CD14-positive monocyte (primary cell): ENCODE data around the gene ZNF782. TPM values are rescaled to one million over a fixed set of nuclear protein-coding genes. Genes with fewer than 3 reads are reported as not detected.

Experiments
- DNase-seq, 3 donors: peaks; one replicate each; pipeline ENCODE4 v3.0.0-alpha.2; 2011 to 2022
- H2AFZ ChIP-seq: 2 replicates; pipeline ENCODE4 v1.6.0; 2012; ENCODE audit warnings: mild to moderate bottlenecking, low read depth, low read length, inconsistent platforms; ENCODE audit not compliant: insufficient read depth, poor library complexity, severe bottlenecking
- H3K27ac ChIP-seq, 2 donors: 1 replicate in 1 of 2; 2 replicates in 1 of 2; pipeline ENCODE4 v1.5.1; 2012 to 2013; ENCODE audit warnings: low read length in 2 of 2, control low read depth in 1 of 2, inconsistent platforms in 1 of 2, low read depth in 1 of 2, mild to moderate bottlenecking in 1 of 2
- H3K27me3 ChIP-seq, 2 donors: one replicate each; pipeline versions ENCODE4 v1.6.0 to v1.6.1; 2011 to 2013; ENCODE audit warnings: low read length in 2 of 2; ENCODE audit not compliant: control insufficient read depth in 2 of 2, insufficient read depth in 2 of 2
- H3K36me3 ChIP-seq, 2 donors: replicated peaks in 1 of 2; 1 replicate in 1 of 2; 2 replicates in 1 of 2; pipeline versions ENCODE4 v1.5.1 to v1.6.1; 2012 to 2013; ENCODE audit warnings: low read length in 2 of 2, control low read depth in 1 of 2, inconsistent platforms in 1 of 2, mild to moderate bottlenecking in 1 of 2; ENCODE audit not compliant: insufficient read depth in 2 of 2, control insufficient read depth in 1 of 2
- H3K4me1 ChIP-seq, 2 donors: 1 replicate in 1 of 2; 2 replicates in 1 of 2; pipeline versions ENCODE4 v1.5.1 to v1.6.1; 2012 to 2013; ENCODE audit warnings: low read length in 2 of 2, control low read depth in 1 of 2, inconsistent platforms in 1 of 2, mild to moderate bottlenecking in 1 of 2, moderate library complexity in 1 of 2; ENCODE audit not compliant: insufficient read depth in 2 of 2, control insufficient read depth in 1 of 2
- H3K4me2 ChIP-seq: replicated peaks from 2 replicates; pipeline ENCODE3; 2012; ENCODE audit warnings: low read length, moderate library complexity, mild to moderate bottlenecking; ENCODE audit not compliant: poor library complexity, severe bottlenecking; ENCODE audit errors: extremely low read depth
- H3K4me3 ChIP-seq, 3 experiments: fragments of 200-600 bp in 1 of 3; sonication (generic) in 1 of 3; replicated peaks in 1 of 3; 1 replicate in 2 of 3; 2 replicates in 1 of 3; pipeline ENCODE4 v1.5.1; 2011 to 2013; ENCODE audit warnings: low read length in 3 of 3, mild to moderate bottlenecking in 3 of 3, control low read depth in 2 of 3, low read depth in 2 of 3, inconsistent platforms in 1 of 3, moderate library complexity in 1 of 3
- H3K79me2 ChIP-seq: 2 replicates; pipeline ENCODE4 v1.6.0; 2012; ENCODE audit warnings: mild to moderate bottlenecking, control low read depth, inconsistent platforms, low read length, moderate library complexity; ENCODE audit not compliant: insufficient read depth
- H3K9ac ChIP-seq: 2 replicates; pipeline ENCODE4 v1.6.0; 2017; ENCODE audit warnings: low read length, mild to moderate bottlenecking; ENCODE audit not compliant: insufficient read depth, poor library complexity, severe bottlenecking
- H3K9me3 ChIP-seq, 2 donors: replicated peaks in 1 of 2; 1 replicate in 1 of 2; 2 replicates in 1 of 2; pipeline versions ENCODE4 v1.5.1 to v1.6.1; 2012 to 2013; ENCODE audit warnings: low read length in 2 of 2, control low read depth in 1 of 2; ENCODE audit not compliant: control insufficient read depth in 1 of 2, insufficient read depth in 1 of 2
- H4K20me1 ChIP-seq: 2 replicates; pipeline ENCODE4 v1.6.0; 2012; ENCODE audit warnings: mild to moderate bottlenecking, low read length, control low read depth, moderate library complexity; ENCODE audit not compliant: insufficient read depth
- H3K27ac Mint-ChIP-seq, 7 donors: one replicate each; pipeline ENCODE4 v1.8.0; 2020; ENCODE audit warnings: mild to moderate bottlenecking in 7 of 7, mixed read lengths in 7 of 7, moderate library complexity in 6 of 7, inconsistent platforms in 2 of 7
- H3K27me3 Mint-ChIP-seq, 3 donors: one replicate each; pipeline ENCODE4 v1.8.0; 2021 to 2022; ENCODE audit warnings: low read depth in 3 of 3, mild to moderate bottlenecking in 3 of 3, mixed read lengths in 3 of 3, moderate library complexity in 3 of 3, inconsistent platforms in 1 of 3
- H3K36me3 Mint-ChIP-seq, 2 donors: one replicate each; pipeline ENCODE4 v1.8.0; 2020; ENCODE audit warnings: mixed read lengths in 2 of 2, inconsistent platforms in 1 of 2, mild to moderate bottlenecking in 1 of 2
- H3K4me1 Mint-ChIP-seq: one replicate; pipeline ENCODE4 v1.8.0; 2020; ENCODE audit warnings: mild to moderate bottlenecking, mixed read lengths
- H3K4me3 Mint-ChIP-seq, 2 donors: one replicate each; pipeline ENCODE4 v1.8.0; 2020; ENCODE audit warnings: mild to moderate bottlenecking in 2 of 2, mixed read lengths in 2 of 2, moderate library complexity in 1 of 2
- H3K9me3 Mint-ChIP-seq, 7 donors: one replicate each; pipeline ENCODE4 v1.8.0; 2020 to 2022; ENCODE audit warnings: mixed read lengths in 7 of 7, mild to moderate bottlenecking in 6 of 7, moderate library complexity in 6 of 7, inconsistent platforms in 2 of 7
- CTCF ChIP-seq: fragments of 200-600 bp; IDR thresholded peaks from one replicate; pipeline ENCODE4 v1.8.0; 2022; ENCODE audit warnings: antibody characterized with exemption, mild to moderate bottlenecking
- WGBS: methylation state at CpG from one replicate; pipeline ENCODE4 v1.1.5; 2013; ENCODE audit warnings: missing lambda C conversion rate; ENCODE audit not compliant: insufficient coverage; 5-methylcytosine and 5-hydroxymethylcytosine counted together
- intact Hi-C, 2 donors: fragments of 100-400 bp; cut with micrococcal nuclease; formaldehyde crosslinking; loops; one replicate each; pipeline versions ENCODE4 v1.15.0 to v1.15.1; 2023
- polyA plus RNA-seq, 3 donors: library from polyadenylated mRNA; depleted of rRNA in 1 of 3; unstranded in 2 of 3; stranded (reverse) in 1 of 3; fragments of 300-500 nt in 2 of 3; fragments of >200 nt in 1 of 3; fragmentation: Illumina TruSeq in 2 of 3; gene quantifications; 1 replicate in 2 of 3; 2 replicates in 1 of 3; pipeline ENCODE4 v1.2.3, GENCODE V29; 2012 to 2021

The ZNF782 gene
- polyA plus RNA-seq, 3 donors: 1.1 to 1.3 (median 1.1) TPM

- H3K4me1 Mint-ChIP-seq: peaks cover 32% of the 10 kb centered on the region
- H3K27ac Mint-ChIP-seq: peak overlapping the region in 3 of 7 donors; percentile 43 to 71 (median 58)
- Histone ChIP-seq H3K27me3 (peaks cover 38 to 67% of the 10 kb centered on the region in 2 donors), H3K4me1 (peaks cover 17 to 27% of the 10 kb centered on the region in 2 donors), H3K4me3 (peak overlapping the region; percentile 1 to 71 (median 24)), H3K4me2 (peak overlapping the region; percentile 71), H3K36me3 (no peaks in the 10 kb centered on the region), H4K20me1 (no peaks in the 10 kb centered on the region), H2AFZ (peak overlapping the region; percentile 54), H3K9ac (peak overlapping the region; percentile 42), H3K27ac (no peak overlapping the region), H3K79me2 (no peaks in the 10 kb centered on the region), H3K9me3 (peaks cover 3 to 25% of the 10 kb centered on the region in 2 donors)
- TF ChIP-seq CTCF: no peak
- H3K9me3 Mint-ChIP-seq: peaks cover 0 to 20% (median 15%) of the 10 kb centered on the region in 7 donors
- DNase-seq: no peak
- peaks cover 55 to 67% (median 59%) of the 10 kb centered on the region in 3 donors for H3K27me3 Mint-ChIP-seq
- H3K36me3 Mint-ChIP-seq: peaks cover 0 to 5% of the 10 kb centered on the region in 2 donors
- under 1% methylated on average over 24 of the region's 43 CpGs for WGBS
- intact Hi-C loops: no loop called here
- peak overlapping the region; percentile 79 to 94 for H3K4me3 Mint-ChIP-seq
These were observed 21.3 kb upstream of the ZNF782 start for GRCh38 chr9:96875461-96876142.

GRCh38 chr9:96874947-96875460, 20.7 kb upstream of the ZNF782 start:
- Mint-ChIP-seq H3K27me3 (peaks cover 52 to 61% (median 59%) of the 10 kb centered on the region in 3 donors), H3K27ac (peak overlapping the region in 1 of 7 donors; percentile 43), H3K9me3 (peaks cover 0 to 20% (median 15%) of the 10 kb centered on the region in 7 donors), H3K36me3 (peaks cover 0 to 5% of the 10 kb centered on the region in 2 donors), H3K4me1 (peaks cover 32% of the 10 kb centered on the region), H3K4me3 (peak overlapping the region; percentile 79 to 94)
- Histone ChIP-seq H4K20me1 (no peaks in the 10 kb centered on the region), H3K4me1 (peaks cover 17 to 27% of the 10 kb centered on the region in 2 donors), H3K4me2 (peak overlapping the region; percentile 71), H3K9me3 (peaks cover 3 to 25% of the 10 kb centered on the region in 2 donors), H3K36me3 (no peaks in the 10 kb centered on the region), H3K4me3 (peak overlapping the region in 1 of 3 experiments; percentile 71), H3K9ac (no peak overlapping the region), H3K27ac (no peak overlapping the region), H2AFZ (peak overlapping the region; percentile 54), H3K79me2 (no peaks in the 10 kb centered on the region), H3K27me3 (peaks cover 38 to 65% of the 10 kb centered on the region in 2 donors)
- no peak for TF ChIP-seq CTCF
- no peak for DNase-seq
- 29% methylated on average over 10 of the region's 13 CpGs for WGBS
- intact Hi-C loops: no loop called here
